ENCODE measurements around the gene DPM2.

- TF ChIP-seq CTCF (IDR thresholded peaks at IDR 0.05) (no peak), NFE2L1 (CRISPR knock-in tag; IDR thresholded peaks at IDR 0.05) (no peak), USF2 (CRISPR knock-in tag; IDR thresholded peaks at IDR 0.05) (no peak), USF1 (CRISPR knock-in tag; IDR thresholded peaks at IDR 0.05) (no peak), ESRRA (CRISPR knock-in tag; IDR thresholded peaks at IDR 0.05; ENCODE audit: borderline replicate concordance) (no peak), CREM (CRISPR knock-in tag; IDR thresholded peaks at IDR 0.05) (no peak), TEAD4 (CRISPR knock-in tag; IDR thresholded peaks at IDR 0.05) (no peak), TP53 (CRISPR knock-in tag; IDR thresholded peaks at IDR 0.05) (no peak), SP1 (CRISPR knock-in tag; conservative IDR thresholded peaks at IDR 0.05) (no peak), RELA (CRISPR knock-in tag; IDR thresholded peaks at IDR 0.05; ENCODE audit: borderline replicate concordance) (no peak), FOXJ3 (CRISPR knock-in tag; IDR thresholded peaks at IDR 0.05; ENCODE audit: borderline replicate concordance) (no peak)
These were observed 35.7 kb upstream of the DPM2 start for GRCh38 chr9:127973169-127974000.
